Measurements from ENCODE around the gene PF4V1.

Gene PF4V1

DNA sequence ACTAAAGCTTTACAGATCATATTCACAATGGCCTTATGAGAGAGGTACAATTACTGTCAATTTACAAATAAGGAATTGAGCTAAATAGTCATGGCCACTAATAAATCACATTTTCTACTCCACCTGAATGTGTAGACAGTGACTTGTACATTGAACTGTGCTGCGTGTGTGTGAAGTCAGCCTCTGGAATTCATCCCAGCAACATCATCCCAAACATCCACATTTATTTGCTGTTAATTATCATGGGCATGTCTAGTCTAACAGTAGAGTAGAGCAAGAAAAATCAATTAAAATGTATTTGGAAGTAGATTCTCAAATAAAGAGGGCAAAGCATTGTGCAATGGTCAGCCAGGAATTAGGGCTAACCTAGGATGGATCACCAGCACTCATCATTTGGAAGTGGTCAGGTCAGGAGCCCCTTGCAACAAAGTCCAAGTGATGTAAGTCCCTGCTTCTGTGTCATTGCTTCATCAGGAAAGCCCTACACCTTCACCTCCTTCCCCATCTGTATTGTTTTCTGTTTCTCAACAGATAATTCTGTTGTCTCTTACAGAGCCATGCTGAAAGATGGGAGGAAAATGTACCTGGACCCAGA, 4.8 kb upstream of the PF4V1 start:
- no peak for DNase-seq

DNA sequence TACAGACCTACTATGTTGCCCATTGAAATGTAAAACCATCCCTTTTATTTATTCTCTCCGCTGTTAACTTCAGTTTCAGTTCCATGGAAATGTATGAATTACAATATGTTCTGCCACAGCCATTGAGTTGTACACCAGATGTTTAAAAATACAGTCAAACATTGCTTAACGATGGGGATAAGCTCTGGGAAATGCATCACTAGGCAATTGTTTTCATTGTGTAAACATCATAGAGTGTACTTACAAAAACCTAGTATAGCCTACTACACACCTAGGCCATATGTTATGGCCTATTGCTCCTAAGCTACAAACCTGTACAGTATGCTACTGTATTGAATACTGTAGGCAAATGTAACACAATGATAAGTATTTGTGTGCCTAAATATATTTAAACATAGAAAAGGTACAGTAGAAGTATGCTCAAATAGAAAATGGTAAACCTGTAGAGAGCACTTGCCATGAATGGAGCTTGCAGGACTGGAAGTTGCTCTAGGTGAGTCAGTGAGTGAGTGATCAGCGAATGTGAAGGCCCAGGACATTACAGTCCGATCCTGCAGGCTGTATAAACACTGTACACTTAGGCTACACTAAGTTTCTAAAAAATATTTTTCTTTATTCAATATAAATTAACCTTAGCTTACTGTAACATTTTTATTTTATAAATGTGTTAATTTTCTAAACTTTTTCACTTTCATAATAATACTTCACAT, 2.7 kb upstream of the PF4V1 start:
- DNase-seq: no peak

DNA sequence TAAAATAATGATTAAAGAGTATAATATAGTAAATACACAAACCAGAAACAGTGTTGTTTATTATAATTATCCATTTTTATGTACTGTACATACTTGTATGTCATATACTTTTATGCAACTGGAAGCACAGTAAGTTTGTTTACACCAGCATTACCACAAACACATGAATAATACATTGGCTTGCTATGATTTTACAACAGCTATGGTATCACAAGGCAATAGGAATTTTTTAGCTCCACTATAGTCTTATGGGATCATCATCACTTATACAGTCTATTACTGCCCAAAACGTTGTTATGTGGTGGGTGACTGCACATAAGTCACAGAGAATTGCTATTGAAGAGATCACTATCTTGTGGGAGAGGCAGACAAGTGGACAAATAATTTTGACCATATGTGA, 1.8 kb upstream of the PF4V1 start:
- no peak for DNase-seq

DNA sequence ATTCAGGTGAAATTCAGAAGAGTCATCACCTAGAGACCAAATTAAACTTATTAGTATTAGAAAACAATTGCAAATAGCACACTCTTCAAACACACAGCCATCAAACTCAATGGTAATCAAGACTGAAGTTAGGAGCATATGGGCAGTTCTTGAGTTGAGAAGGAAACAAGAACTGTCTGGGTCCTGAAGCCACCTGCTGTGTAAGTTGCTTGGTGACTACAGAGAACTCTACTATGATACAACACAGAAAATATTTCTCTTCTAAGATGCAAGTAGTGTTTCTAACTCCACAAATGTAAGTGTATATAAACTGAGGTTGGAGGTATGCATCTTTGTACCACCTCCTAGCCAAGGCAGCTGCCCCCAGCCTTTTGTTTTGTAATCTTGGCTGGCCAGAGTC, 325 bp upstream of the PF4V1 start:
- DNase-seq: no peak

DNA sequence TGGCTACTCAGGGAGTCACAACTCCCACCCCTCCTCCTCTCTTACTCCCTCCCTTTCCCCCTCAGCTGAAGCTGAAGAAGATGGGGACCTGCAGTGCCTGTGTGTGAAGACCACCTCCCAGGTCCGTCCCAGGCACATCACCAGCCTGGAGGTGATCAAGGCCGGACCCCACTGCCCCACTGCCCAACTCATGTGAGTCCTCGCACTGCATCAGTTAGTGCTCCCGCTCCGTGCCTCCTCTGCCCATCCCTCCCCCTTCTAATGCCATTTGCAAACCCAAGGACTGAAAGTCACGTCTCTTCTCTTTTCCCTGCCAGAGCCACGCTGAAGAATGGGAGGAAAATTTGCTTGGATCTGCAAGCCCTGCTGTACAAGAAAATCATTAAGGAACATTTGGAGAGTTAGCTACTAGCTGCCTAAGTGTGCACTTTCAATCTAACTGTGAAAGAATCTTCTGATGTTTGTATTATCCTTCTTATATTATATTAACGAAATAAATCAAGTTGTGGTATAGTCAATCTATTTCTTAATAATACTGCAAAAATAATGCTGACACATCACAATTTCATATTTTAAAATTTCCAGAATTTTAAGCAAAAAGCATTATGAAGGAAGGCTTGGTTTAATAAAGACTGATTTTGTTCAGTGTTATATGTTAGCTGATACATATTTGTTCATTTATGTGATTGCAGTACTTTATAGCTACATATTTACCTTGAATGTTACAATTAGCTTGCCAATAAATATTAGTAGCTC, 800 bp downstream of the PF4V1 start:
- no peak for DNase-seq

DNA sequence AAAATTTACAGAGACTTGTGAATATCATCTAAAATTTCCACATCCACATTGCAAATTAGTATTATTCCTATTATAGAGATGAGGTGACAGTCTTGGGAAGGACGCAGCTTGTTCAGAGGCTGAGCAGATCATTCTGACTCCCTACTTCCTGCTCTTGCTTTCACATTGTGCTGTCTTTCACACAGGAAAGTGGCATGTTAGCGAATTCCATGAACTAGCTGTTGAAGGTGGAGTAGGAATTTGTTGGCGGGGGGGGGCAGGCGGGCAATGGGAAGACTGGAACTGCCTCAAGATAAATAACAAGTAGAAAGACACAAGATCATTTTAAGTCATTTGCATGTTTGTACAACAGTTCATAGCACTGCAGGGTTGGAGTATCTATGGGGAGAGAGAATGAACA, 2.3 kb downstream of the PF4V1 start:
- DNase-seq: no peak

DNA sequence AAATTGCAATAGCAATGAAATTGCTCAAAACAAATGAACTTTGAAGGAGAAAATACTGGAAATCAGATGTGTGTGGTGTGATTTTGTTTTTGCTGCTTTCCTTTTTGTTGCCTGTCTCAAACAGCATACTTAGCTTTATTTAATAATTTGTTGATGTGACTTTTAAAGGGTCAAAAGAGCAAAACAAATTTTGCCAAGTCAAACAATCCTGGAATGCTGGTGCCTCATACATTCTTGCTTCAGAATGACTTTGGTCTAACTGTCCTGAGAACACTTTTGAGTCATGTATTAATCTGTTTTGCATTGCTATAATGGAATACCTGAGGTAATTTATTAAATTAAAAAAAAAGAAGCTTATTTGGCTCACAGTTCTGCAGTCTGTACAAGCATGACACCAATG, 3.4 kb downstream of the PF4V1 start:
- DNase-seq: no peak

DNA sequence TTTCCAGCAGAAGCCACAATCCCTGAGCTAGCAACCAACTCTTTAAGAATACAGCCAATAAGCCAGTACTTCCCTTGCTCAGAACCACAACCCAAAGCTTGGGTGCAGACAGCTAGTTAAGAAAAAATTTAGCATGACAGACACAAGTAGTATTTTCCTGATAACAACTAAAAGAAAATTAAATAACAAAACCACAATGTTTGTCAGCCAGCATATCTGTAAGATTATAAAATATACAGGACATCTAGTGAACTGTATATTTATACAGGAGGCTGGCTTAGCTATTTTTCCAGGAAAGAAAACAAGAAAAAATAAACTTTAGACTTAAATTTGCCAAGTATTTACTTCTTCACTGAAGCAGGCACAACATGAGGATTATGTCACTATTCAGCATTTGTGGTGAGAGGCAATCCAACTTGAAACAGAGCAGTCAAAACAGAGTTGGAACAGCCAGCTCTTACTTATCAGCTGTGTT, 6.6 kb downstream of the PF4V1 start:
- DNase-seq: no peak

DNA sequence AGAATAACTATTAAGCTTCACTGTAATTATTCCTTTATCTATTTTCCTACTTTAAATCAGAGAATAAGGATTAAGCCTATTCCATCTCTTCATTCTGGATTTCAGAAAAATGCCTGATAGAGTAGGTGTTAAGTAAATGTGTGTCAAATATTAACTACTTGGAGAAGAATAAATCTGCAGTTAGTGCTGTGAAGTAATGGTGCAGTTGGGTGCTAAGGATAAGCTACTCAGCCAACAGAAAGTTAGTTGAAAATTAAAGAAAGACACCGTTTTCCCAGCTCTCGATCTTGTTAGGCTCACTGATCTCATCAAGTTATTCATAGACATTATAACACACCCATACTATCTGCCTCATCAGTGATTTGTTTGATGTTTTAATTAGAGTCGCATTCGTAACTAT, 7.1 kb downstream of the PF4V1 start:
- DNase-seq: no peak

DNA sequence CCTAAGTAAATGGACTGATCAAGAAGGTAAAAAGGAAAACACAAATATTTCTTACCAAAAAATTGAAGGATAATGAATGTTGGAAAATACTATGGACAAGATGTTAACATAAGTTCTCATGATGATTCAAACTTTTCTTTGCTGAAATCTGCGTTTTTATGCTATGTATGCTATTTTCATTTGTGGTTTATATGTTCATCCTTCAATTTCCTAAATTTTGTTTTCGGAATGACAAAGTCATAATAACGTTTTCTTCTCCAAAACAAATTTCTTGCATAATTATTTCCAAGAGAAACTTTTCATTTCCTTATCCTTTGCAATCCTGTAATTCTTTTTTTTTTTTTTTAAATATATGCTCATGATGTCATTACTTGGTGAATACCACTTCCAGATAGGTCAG, 7.8 kb downstream of the PF4V1 start:
- DNase-seq: no peak

DNA sequence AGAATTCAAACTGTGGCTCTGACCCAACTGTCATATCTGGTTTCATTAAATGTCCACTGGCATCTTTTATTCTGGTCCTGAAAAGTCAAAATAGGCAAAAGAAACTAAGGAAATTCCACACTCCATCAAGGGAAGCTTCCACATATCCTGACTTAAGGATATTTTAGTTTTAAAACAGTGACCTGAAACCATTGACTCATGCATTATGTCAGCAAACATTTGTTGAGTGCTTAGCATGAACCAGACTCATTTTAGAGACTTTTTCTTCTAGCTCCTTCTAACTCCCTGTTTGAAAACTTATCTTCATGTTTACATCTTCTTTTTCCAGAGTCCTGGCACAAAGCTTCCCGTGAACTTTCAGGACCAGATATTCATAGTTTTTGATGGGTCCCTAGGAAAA, 9.2 kb downstream of the PF4V1 start:
- DNase-seq: no peak

DNA sequence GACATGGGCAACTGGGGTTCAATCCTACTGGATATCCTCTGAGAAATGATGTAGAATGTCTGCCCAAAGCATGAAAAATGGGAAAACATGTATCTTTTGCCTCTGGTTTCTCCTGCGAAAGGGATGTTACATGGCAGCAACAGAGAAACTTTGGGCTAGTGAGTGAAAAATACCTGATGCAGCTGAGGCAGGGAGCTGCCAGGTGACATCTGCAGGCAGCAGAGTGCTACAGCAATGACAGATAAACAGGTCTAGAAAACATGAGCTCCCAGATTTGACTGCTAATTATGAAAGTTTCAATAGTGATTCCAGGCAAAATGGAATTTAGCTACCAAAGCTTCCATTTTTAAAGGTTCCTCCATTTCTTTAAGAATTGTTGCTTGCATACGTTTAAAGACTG, 11.3 kb downstream of the PF4V1 start:
- DNase-seq: peak; percentile 15

DNA sequence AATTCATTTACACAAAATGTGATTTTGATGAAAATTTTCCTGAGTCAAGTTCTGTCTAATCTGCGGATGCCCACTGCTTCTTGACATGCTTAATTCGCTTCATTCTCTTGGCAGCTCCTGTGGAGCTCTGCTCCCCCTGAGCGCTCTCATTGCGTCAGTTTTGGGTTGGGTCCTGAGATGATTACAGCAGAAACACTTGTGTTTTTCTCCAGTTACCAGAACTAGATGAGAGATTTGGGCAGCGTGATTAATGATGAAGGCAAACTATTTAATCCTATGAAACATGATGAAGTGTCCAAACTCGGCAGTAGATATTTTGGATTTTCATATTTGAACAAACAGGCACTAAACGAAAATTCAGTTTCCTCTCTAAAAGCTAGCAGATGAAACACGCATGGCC, 11.9 kb downstream of the PF4V1 start:
- no peak for DNase-seq

DNA sequence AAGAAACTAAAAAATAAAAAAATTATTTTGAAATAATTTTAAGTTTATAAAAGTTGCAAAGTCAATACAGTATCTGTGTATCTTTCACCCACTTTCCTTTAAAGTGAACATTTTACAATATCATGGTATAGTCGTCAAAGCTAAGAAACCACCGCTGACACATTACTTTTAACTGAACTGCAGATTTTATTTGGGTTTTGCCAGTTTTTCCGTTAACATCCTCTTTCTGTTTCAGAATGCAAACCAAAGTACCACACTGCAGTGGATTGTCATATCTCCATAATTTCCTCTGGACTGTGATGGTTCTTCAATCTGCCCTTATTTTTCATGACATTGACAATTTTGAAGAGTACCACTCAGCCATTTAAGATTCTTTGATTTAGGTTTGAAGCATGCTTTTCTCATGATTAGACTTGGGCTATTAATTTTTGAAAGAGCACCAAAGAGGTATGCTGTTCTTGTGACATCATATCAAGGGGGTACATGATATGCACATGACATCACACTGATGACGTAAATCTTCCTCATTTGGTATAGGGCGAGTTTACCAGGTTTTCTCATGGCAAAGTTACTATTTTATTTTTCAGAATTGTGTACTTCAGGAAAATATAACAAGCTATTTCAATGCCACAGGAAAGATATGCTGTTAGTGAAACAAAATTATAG, 12.5 kb downstream of the PF4V1 start:
- no peak for DNase-seq

DNA sequence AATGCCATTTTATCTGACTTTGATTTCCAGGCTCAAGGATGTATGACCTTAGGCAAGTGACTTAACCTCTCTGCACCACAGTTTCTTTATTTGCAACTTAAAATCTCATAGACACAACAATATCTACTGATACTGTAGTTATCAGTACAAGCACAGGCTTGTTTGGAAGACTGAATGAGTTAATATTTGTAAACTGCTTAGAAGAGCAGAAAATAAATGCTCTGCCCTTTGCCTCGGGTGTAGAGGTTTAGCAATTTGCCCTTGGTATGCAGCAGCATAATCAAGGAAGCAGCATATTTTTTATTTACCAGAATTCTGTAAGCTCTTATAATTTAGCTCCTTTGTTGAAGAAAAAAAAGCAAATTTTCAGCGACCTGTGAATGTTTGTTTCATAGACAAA, 13.2 kb downstream of the PF4V1 start:
- no peak for DNase-seq

DNA sequence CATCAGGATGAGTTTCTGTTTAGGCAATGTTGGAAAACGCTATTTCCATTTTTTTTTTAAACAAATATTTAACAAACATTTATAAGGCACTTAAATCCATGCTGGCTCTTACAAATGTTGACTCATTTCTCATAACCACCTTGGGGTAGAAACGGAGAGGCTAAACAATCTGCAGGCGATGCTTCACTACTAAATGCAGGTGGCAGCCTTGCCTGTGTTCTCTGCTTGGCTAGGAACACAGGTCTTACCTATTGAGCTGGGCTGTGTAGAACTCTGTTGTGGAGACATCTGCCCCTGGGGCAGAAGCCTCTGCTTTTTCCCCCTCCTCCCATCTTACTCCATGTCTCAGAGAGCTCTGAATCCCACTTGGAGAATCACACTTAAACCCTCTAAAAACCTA, 14.7 kb downstream of the PF4V1 start:
- DNase-seq: peak; percentile 15

DNA sequence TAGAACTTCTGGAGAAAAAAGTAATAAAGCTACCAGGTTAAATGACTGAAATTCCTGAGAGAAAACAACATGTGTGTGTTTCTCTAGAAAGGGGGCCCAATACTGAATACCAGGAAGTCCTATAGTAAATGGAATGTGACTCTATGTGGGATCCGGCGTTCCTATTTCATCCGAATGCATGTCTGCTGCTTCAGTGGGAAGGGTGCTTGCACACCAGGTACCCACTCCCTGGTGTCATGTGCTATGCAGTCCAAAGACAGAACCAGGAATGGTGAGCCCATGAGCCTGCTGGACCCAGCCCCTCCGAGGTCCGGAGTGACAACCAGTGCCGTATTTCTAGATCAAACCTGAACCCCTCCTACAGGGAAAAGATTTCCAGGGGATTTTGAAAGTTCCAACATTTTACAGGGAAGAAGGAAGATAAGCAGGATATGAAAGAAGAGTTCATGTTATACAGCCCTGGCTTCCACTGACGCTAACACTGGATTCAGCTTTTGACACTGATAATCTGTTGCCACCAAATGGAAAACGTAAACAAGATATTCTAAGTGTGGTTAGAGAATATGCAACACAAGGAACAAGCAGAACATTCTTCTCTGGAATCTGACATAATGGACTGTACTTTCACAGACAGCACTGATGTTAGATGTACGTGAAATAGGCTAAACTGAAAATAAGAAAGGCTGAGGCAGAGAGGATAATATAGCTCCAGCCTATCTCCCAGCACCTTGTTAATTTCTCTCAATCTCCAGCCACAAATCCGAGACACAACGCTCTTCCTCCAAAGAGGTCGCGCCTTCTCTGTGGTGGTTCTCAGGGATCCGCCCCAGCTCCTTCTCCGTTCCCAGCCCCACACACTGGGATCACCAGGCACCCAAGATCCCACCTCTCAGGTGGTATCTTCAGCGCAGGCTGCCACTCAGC, 15.4 kb downstream of the PF4V1 start:
- DNase-seq: no peak

DNA sequence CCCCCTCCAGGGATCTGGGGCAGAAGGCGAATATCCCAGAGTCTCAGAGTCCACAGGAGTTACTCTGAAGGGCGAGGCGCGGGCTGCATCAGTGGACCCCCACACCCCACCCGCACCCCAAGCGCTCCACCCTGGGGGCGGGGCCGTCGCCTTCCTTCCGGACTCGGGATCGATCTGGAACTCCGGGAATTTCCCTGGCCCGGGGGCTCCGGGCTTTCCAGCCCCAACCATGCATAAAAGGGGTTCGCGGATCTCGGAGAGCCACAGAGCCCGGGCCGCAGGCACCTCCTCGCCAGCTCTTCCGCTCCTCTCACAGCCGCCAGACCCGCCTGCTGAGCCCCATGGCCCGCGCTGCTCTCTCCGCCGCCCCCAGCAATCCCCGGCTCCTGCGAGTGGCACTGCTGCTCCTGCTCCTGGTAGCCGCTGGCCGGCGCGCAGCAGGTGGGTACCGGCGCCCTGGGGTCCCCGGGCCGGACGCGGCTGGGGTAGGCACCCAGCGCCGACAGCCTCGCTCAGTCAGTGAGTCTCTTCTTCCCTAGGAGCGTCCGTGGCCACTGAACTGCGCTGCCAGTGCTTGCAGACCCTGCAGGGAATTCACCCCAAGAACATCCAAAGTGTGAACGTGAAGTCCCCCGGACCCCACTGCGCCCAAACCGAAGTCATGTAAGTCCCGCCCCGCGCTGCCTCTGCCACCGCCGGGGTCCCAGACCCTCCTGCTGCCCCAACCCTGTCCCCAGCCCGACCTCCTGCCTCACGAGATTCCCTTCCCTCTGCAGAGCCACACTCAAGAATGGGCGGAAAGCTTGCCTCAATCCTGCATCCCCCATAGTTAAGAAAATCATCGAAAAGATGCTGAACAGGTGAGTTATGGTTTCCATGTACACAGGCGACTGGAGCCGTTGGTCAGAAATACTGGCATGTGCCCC, 16.3 kb downstream of the PF4V1 start, which contains the start of gene CXCL1:
TSS of gene CXCL1 (plus strand) at position 264 of the 926 bp plus-strand sequence. CDS start at position 342, 78 bp downstream.
- DNase-seq: peak; percentile 36

DNA sequence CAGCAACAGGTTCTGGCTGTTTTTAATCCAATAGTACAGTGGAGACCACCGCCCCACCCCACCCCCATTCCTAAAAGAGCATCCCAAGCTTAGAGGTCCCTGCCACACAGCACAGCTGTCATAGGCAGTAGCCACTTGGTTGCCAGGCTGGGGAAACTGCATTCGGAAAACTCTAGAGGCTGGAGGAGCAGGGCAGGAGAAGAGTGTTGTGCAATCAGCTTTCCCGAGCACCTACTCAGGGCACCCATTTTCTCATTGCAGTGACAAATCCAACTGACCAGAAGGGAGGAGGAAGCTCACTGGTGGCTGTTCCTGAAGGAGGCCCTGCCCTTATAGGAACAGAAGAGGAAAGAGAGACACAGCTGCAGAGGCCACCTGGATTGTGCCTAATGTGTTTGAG, 17.2 kb downstream of the PF4V1 start:
- DNase-seq: no peak

DNA sequence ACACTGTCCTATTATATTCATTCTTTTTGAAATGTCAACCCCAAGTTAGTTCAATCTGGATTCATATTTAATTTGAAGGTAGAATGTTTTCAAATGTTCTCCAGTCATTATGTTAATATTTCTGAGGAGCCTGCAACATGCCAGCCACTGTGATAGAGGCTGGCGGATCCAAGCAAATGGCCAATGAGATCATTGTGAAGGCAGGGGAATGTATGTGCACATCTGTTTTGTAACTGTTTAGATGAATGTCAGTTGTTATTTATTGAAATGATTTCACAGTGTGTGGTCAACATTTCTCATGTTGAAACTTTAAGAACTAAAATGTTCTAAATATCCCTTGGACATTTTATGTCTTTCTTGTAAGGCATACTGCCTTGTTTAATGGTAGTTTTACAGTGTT, 17.7 kb downstream of the PF4V1 start:
- DNase-seq: no peak
